KOPT-K1 (cell line): ENCODE measurements around the gene C1orf74.

ENCODE experiments used
- H3K27ac ChIP-seq: fragments of 200-600 bp; sonication (generic); 2 replicates; pipeline ENCODE4 v1.5.1; 2016; ENCODE audit warnings: antibody characterized with exemption, mild to moderate bottlenecking, low read depth, low read length; ENCODE audit not compliant: poor library complexity, severe bottlenecking
- H3K36me3 ChIP-seq: fragments of 200-600 bp; sonication (generic); 2 replicates; pipeline ENCODE4 v1.5.1; 2017; ENCODE audit warnings: antibody characterized with exemption, mild to moderate bottlenecking, low read length, moderate library complexity; ENCODE audit not compliant: insufficient read depth
- H3K9me3 ChIP-seq: fragments of 200-600 bp; sonication (generic); 2 replicates; pipeline ENCODE4 v1.5.1; 2017; ENCODE audit warnings: antibody characterized with exemption, low read length, mild to moderate bottlenecking; ENCODE audit not compliant: insufficient read depth, poor library complexity, severe bottlenecking

C1orf74 gene

GRCh38 chr1:209784265-209785169, at the start of gene C1orf74:
TSS of gene C1orf74 (minus strand) at chr1:209784559. CDS start at chr1:209783634, 925 bp downstream.
- Histone ChIP-seq H3K27ac (peak within 1 kb of the TSS; percentile 77), H3K9me3 (no peaks in the 10 kb centered on the region), H3K36me3 (peaks cover 38% of the 10 kb centered on the region)

- H3K27ac ChIP-seq, result no peak overlapping the region
- no peaks in the 10 kb centered on the region for H3K9me3 ChIP-seq
- H3K36me3 ChIP-seq, result peaks cover 64% of the 10 kb centered on the region
Observed at GRCh38 chr1:209831615-209832014, 47.3 kb upstream of the C1orf74 start.

- peaks cover 55% of the 10 kb centered on the region for H3K36me3 ChIP-seq
- H3K27ac ChIP-seq, result no peak overlapping the region
- no peaks in the 10 kb centered on the region for H3K9me3 ChIP-seq
Observed at GRCh38 chr1:209830722-209831121, 46.4 kb upstream of the C1orf74 start.

- H3K9me3 ChIP-seq, result no peaks in the 10 kb centered on the region
- peaks cover 45% of the 10 kb centered on the region for H3K36me3 ChIP-seq
- no peak overlapping the region for H3K27ac ChIP-seq
Observed at GRCh38 chr1:209829716-209830115, 45.4 kb upstream of the C1orf74 start.

- Histone ChIP-seq H3K36me3 (peaks cover 24% of the 10 kb centered on the region), H3K9me3 (no peaks in the 10 kb centered on the region), H3K27ac (peak within 1 kb of the TSS; percentile 59)
Observed at GRCh38 chr1:209827384-209828262, 43.3 kb upstream of the C1orf74 start, which contains the start of gene UTP25. TSS of gene UTP25 (plus strand) at chr1:209827972. CDS start at chr1:209828064, 92 bp downstream.

- Histone ChIP-seq H3K36me3 (peaks cover 7% of the 10 kb centered on the region), H3K9me3 (no peaks in the 10 kb centered on the region), H3K27ac (no peak overlapping the region)
Observed at GRCh38 chr1:209825591-209826434, 41.5 kb upstream of the C1orf74 start.

GRCh38 chr1:209823143-209824041, 39.0 kb upstream of the C1orf74 start:
- no peak overlapping the region for H3K27ac ChIP-seq
- no peaks in the 10 kb centered on the region for H3K9me3 ChIP-seq
- no peaks in the 10 kb centered on the region for H3K36me3 ChIP-seq

GRCh38 chr1:209822706-209823105, 38.3 kb upstream of the C1orf74 start:
- no peak overlapping the region for H3K27ac ChIP-seq
- H3K36me3 ChIP-seq, result no peaks in the 10 kb centered on the region
- no peaks in the 10 kb centered on the region for H3K9me3 ChIP-seq

GRCh38 chr1:209820986-209821385, 36.6 kb upstream of the C1orf74 start:
- Histone ChIP-seq H3K27ac (no peak overlapping the region), H3K36me3 (no peaks in the 10 kb centered on the region), H3K9me3 (no peaks in the 10 kb centered on the region)

GRCh38 chr1:209819058-209819457, 34.7 kb upstream of the C1orf74 start:
- Histone ChIP-seq H3K36me3 (no peaks in the 10 kb centered on the region), H3K9me3 (no peaks in the 10 kb centered on the region), H3K27ac (no peak overlapping the region)

GRCh38 chr1:209817691-209818090, 33.3 kb upstream of the C1orf74 start:
- Histone ChIP-seq H3K36me3 (no peaks in the 10 kb centered on the region), H3K27ac (no peak overlapping the region), H3K9me3 (no peaks in the 10 kb centered on the region)

- no peak overlapping the region for H3K27ac ChIP-seq
- no peaks in the 10 kb centered on the region for H3K36me3 ChIP-seq
- H3K9me3 ChIP-seq, result no peaks in the 10 kb centered on the region
Observed at GRCh38 chr1:209816923-209817322, 32.6 kb upstream of the C1orf74 start.

GRCh38 chr1:209815931-209816341, 31.6 kb upstream of the C1orf74 start:
- Histone ChIP-seq H3K27ac (no peak overlapping the region), H3K9me3 (no peaks in the 10 kb centered on the region), H3K36me3 (no peaks in the 10 kb centered on the region)

GRCh38 chr1:209815490-209815889, 31.1 kb upstream of the C1orf74 start:
- Histone ChIP-seq H3K9me3 (no peaks in the 10 kb centered on the region), H3K36me3 (no peaks in the 10 kb centered on the region), H3K27ac (no peak overlapping the region)
